ENCODE data around the gene GOLPH3L.
"Not testable (repeated sequence)": the region's sequence is repeated elsewhere in the genome, so short reads cannot be mapped to it uniquely, and the experiment has no call there.

Gene GOLPH3L

GRCh38 chr1:150696995-150697927 lies at the start of gene GOLPH3L:
Gene GOLPH3L (minus strand): TSS chr1:150697154. CDS start chr1:150694838, 2,316 bp downstream.
- peak; percentile 97 for DNase-seq

- no peak for DNase-seq
Measured at GRCh38 chr1:150730130-150730721, 33.3 kb upstream of the GOLPH3L start.

DNA sequence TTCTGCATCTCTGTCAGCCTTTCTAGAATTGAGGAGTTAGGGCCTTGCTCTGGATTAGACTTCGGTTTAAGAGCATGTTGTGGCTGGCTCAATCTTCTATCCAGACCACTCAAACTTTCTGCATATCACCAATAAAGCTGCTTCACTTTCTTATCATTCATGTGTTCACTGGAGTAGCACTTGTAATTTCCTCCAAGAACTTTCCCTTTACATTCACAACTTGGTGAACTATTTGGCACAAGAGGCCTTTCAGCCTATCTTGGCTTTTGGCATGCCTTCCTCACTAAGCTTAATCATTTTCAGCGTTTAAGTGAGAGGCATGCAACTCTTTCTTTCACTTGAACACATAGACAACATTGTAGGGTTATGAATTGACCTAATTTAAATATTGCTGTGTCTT lies 27.4 kb upstream of the GOLPH3L start:
- DNase-seq: no peak

GRCh38 chr1:150720703-150721102 lies 23.7 kb upstream of the GOLPH3L start, which contains the start of gene HORMAD1:
Gene HORMAD1 (minus strand): TSS chr1:150720895. CDS start chr1:150719505, 1,390 bp downstream.
- no peak for DNase-seq

- no peak for DNase-seq
Measured at GRCh38 chr1:150720098-150720497, 23.1 kb upstream of the GOLPH3L start.

DNA sequence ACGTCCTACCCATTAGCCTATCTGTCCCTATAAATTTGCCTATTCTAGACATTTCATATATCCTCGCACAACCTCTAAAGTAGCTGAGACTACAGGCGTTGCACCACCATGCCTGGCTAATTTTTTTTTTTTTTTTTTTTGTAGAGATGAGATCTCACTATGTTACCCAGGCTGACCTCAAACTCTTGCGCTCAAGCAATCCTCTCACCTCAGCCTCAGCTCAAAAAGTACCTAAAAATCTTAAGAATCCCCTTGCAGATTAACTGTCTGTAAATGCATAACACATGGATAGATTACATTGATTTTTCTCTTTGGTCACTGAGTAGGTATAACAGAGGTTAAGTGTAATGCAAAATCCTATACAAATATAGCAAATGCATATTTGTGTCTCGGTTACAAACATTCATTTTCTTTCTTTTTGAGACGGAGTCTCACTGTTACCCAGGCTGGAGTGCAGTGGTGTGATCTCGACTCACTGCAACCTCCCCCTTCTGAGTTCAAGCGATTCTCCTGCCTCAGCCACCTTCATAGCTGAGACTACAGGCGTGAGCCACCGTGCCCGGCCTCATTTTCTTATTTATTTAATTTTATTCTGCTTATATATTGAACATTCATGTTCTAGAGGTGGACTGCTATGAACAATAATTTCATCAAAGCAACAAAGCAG lies 21.4 kb upstream of the GOLPH3L start:
- DNase-seq: no peak

DNA sequence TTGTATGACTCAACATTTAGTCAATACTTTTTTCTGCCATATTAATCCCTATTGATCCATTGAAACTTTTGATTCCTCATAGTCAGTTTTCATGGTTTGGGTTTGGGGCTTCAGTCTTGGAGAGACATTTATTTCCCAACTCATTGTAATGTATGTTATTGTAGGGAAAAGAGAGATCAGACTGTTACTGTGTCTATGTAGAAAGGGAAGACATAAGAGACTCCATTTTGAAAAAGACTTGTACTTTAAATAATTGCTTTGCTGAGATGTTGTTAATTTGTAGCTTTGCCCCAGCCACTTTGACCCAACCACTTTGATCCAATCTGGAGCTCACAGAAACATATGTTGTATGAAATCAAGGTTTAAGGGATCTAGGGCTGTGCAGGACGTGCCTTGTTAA lies 12.1 kb upstream of the GOLPH3L start:
- DNase-seq: not testable (repeated sequence)

- no peak for DNase-seq
Measured at GRCh38 chr1:150708595-150708994, 11.6 kb upstream of the GOLPH3L start.

DNA sequence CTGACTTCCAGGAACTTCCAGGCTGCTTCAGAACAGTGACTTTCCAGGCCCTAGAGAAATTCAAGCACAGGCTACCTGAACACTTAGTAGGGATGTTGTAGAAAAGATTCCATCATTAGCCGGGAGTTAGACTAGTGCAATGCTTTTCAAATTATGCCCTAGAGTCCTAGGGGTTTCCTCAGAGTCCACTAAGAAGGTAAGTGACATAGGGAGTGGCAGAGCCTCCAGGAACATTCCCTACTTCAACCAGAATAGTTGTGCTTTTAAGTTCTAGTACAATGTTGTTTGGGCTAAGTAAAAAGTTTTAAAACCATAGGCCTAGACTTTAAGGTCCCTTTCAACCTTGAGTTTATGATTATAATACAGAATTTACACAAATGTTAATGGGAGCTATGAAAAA lies 9.1 kb upstream of the GOLPH3L start:
- no peak for DNase-seq

DNA sequence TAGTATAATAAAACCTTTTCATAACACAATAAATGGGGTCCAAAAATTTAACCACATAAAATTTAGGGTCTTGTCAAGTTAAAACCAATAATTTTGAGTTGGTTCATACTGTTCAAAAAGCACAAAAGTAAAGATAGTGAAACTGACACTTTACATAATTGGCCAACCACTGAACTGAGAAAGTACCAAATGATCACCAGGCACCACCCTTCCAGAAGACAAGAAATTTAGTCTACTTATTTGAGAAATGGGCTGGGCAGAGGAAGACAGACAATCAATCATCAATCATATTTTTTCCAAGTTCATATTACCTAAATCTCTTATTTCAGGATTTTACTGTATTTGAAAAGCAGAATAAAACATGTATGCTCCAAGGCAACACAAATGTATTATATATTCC lies 6.5 kb upstream of the GOLPH3L start:
- no peak for DNase-seq

GRCh38 chr1:150696590-150696989 lies 364 bp downstream of the GOLPH3L start:
- no peak for DNase-seq

GRCh38 chr1:150696162-150696561 lies 792 bp downstream of the GOLPH3L start:
- no peak for DNase-seq

GRCh38 chr1:150695561-150695960 lies 1.4 kb downstream of the GOLPH3L start:
- no peak for DNase-seq

DNA sequence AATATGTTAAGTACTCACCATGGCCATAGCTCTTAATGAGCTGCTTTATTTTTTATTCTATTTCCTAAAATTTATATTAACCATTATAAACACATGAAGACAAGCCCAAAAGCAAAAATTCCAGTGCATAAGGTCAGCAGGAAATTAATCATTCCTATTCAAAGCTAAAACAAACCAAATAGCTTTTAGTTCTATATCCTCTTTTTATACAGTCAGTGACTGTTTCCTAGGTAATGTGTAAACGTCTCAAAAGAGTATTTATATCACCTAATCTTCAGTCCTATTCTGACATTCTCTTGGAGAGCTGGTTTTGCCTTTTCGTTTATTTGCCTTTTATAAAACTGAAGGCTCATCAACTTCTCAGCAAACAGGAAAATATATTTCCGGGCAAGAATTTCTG lies 4.2 kb downstream of the GOLPH3L start:
- DNase-seq: no peak

- no peak for DNase-seq
Measured at GRCh38 chr1:150688763-150689162, 8.2 kb downstream of the GOLPH3L start.

DNA sequence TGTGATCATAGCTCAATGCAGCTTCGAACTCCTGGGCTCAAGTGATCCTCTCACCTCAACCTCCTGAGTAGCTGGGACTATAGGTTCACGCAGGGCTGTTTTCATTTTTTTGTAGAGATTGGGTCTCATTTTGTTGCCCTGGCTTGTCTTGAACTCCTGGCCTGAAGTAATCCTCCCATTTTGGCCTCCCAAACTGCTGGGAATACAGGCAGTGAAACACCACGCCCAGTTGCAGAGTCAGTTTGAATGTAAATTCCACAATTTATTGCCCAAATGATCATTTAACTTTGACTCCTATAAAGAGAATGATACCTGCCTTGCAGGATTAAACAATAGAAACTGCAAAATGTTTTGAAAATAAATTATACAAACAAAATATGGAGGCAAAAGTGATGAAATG lies 10.7 kb downstream of the GOLPH3L start:
- no peak for DNase-seq

GRCh38 chr1:150683914-150684313 lies 13.0 kb downstream of the GOLPH3L start:
- no peak for DNase-seq

DNA sequence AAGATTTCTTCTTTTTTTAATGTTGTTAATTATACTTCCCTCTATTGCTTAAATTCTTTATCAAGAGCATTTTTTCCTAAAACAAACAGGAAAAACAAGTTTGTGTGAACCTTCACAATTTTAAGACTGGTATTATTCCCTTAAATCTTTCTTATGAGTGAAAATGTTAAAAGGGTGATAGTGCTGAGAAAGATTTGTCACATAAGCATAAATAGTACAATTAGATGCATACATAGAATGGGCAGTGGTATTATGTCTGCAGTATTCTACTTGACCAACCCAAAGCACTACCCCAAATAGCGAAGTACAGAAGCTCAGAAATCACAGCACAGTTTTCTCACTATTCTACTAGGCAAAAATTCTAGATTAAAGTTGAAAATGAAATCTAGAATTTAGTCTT lies 18.0 kb downstream of the GOLPH3L start:
- no peak for DNase-seq

GRCh38 chr1:150674881-150675280 lies 22.1 kb downstream of the GOLPH3L start:
- no peak for DNase-seq

GRCh38 chr1:150663321-150663720 lies 33.6 kb downstream of the GOLPH3L start:
- no peak for DNase-seq

DNA sequence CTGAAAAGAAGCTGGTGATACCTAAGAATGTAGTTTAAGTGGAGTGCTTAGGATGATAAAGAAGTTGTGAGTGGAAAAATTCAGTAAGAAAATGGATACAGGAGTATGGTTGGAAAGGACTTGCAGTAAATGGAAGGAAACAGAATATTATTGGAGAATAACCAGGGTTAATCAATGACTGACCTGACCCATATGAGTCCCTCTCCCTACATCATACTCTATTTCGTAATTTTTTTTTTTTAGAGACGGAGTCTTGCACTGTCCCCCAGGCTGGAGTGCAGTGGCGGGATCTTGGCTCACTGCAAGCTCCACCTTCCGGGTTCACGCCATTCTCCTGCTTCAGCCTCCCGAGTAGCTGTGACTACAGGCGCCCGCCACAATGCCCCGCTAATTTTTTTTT lies 34.1 kb downstream of the GOLPH3L start:
- no peak for DNase-seq

GRCh38 chr1:150661156-150661555 lies 35.8 kb downstream of the GOLPH3L start:
- no peak for DNase-seq

- DNase-seq: no peak
Measured at GRCh38 chr1:150660584-150660983, 36.4 kb downstream of the GOLPH3L start.

DNA sequence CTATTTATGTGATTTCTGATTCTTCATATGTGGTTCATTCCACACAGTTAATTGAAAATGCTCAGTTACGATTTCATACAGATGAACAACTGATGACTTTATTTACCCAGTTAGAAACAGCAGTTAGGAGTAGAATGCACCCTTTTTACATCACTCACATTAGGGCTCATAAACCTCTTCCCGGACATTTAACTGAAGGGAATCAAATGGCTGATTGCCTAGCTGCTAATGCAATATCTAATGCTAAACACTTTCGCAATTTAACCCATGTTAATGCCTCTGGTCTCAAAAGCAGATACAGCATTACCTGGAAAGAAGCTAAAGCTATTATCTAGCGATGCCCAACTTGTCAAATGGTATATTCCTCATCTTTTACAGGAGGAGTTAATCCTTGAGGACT lies 39.9 kb downstream of the GOLPH3L start:
- DNase-seq: not testable (repeated sequence)

Data from NCI-H2171 (cell line).